C4-2B (cell line): ENCODE data around the gene MSX1.

ENCODE experiments used
- ZFX ChIP-seq: fragments of 450-650 bp; IDR thresholded peaks from 2 replicates; pipeline ENCODE4 v1.6.1; 2017
- TF ChIP-seq, protein P1 (sequence below): fragments of 450-650 bp; conservative IDR thresholded peaks from 2 replicates; pipeline ENCODE4 v1.5.1; 2017; ENCODE audit warnings: mild to moderate bottlenecking

DNA sequence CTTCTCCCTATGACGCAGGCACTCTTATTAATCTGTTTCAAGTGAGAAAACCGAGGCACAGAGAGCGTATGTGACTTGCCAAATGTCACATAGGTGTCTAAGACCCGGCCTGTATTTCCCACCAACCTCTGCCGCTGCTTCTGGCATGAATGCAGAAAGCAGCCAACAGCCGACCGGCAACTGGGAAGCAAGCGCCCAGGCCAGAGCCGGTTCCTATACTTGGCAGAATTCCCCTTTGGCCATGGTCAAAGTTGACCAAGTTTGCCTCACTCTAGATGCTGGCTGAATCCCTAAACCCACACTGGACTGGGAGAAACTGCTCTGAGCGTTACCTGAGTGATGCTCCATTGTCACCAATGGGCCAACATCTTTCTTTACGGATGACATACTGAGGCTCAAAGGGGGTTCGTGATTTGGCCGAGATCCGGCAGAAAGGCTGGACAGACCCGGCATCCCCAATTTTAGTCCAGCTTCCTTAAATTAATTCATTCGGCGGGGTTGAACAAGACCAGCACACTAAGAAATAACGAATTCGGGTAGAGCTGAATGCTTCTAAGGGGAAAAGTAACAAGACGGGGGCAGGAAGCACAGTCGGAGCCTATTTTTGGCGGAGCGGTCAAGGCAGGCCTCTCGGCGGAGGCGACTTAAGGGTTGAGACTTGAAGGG is 11.2 kb downstream of the MSX1 start:
- TF ChIP-seq, protein P1, sequence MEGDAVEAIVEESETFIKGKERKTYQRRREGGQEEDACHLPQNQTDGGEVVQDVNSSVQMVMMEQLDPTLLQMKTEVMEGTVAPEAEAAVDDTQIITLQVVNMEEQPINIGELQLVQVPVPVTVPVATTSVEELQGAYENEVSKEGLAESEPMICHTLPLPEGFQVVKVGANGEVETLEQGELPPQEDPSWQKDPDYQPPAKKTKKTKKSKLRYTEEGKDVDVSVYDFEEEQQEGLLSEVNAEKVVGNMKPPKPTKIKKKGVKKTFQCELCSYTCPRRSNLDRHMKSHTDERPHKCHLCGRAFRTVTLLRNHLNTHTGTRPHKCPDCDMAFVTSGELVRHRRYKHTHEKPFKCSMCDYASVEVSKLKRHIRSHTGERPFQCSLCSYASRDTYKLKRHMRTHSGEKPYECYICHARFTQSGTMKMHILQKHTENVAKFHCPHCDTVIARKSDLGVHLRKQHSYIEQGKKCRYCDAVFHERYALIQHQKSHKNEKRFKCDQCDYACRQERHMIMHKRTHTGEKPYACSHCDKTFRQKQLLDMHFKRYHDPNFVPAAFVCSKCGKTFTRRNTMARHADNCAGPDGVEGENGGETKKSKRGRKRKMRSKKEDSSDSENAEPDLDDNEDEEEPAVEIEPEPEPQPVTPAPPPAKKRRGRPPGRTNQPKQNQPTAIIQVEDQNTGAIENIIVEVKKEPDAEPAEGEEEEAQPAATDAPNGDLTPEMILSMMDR = no peak
- no peak for TF ChIP-seq ZFX
